Stromal cell of bone marrow (primary cell): ENCODE data around the gene IGFBP3.
"Not testable (repeated sequence)": the region's sequence is repeated elsewhere in the genome, so short reads cannot be mapped to it uniquely, and the experiment has no call there.

ENCODE experiments used
- DNase-seq: peaks from one replicate; pipeline ENCODE4 v3.0.0-alpha.2; 2012; ENCODE audit warnings: low read depth

Gene IGFBP3

GRCh38 chr7:45920502-45921380, at the start of gene IGFBP3:
TSS of gene IGFBP3 (minus strand) at chr7:45921272. CDS start at chr7:45921140, 132 bp downstream.
- peak; percentile 59 for DNase-seq

- no peak for DNase-seq
Measured at GRCh38 chr7:45970454-45970853, 49.4 kb upstream of the IGFBP3 start.

- no peak for DNase-seq
Measured at GRCh38 chr7:45969940-45970339, 48.9 kb upstream of the IGFBP3 start.

GRCh38 chr7:45968856-45969541, 47.9 kb upstream of the IGFBP3 start:
- no peak for DNase-seq

GRCh38 chr7:45968312-45968711, 47.2 kb upstream of the IGFBP3 start:
- DNase-seq, result no peak

GRCh38 chr7:45967591-45968157, 46.6 kb upstream of the IGFBP3 start:
- DNase-seq, result no peak

GRCh38 chr7:45962861-45963260, 41.8 kb upstream of the IGFBP3 start:
- DNase-seq, result no peak

GRCh38 chr7:45957721-45958120, 36.6 kb upstream of the IGFBP3 start:
- no peak for DNase-seq

GRCh38 chr7:45955286-45955685, 34.2 kb upstream of the IGFBP3 start:
- no peak for DNase-seq

GRCh38 chr7:45953055-45953454, 32.0 kb upstream of the IGFBP3 start:
- not testable (repeated sequence) for DNase-seq

GRCh38 chr7:45944058-45944457, 23.0 kb upstream of the IGFBP3 start:
- DNase-seq, result peak; percentile 80

- no peak for DNase-seq
Measured at GRCh38 chr7:45940939-45941338, 19.9 kb upstream of the IGFBP3 start.

GRCh38 chr7:45940237-45940781, 19.2 kb upstream of the IGFBP3 start:
- not testable (repeated sequence) for DNase-seq

- no peak for DNase-seq
Measured at GRCh38 chr7:45939574-45939973, 18.5 kb upstream of the IGFBP3 start.

GRCh38 chr7:45938626-45939302, 17.7 kb upstream of the IGFBP3 start:
- no peak for DNase-seq

GRCh38 chr7:45937862-45938261, 16.8 kb upstream of the IGFBP3 start:
- DNase-seq, result no peak

- DNase-seq, result no peak
Measured at GRCh38 chr7:45937301-45937700, 16.2 kb upstream of the IGFBP3 start.

- DNase-seq, result no peak
Measured at GRCh38 chr7:45930967-45931366, 9.9 kb upstream of the IGFBP3 start.

GRCh38 chr7:45927721-45928120, 6.6 kb upstream of the IGFBP3 start:
- no peak for DNase-seq

- peak; percentile 65 for DNase-seq
Measured at GRCh38 chr7:45924283-45924682, 3.2 kb upstream of the IGFBP3 start.

GRCh38 chr7:45923818-45924217, 2.7 kb upstream of the IGFBP3 start:
- no peak for DNase-seq

GRCh38 chr7:45923290-45923689, 2.2 kb upstream of the IGFBP3 start:
- DNase-seq, result peak; percentile 58
